Panc1 (cell line): ENCODE measurements around the gene CORO1C. TPM values are rescaled to one million over a fixed set of nuclear protein-coding genes. Genes with fewer than 3 reads are reported as not detected.

Experiments used
- ATAC-seq: fragments of 200-7000 bp; cut with Tn5 transposase; 2 replicates; pipeline ENCODE4 v1.9.1; 2020; ENCODE audit warnings: mild to moderate bottlenecking, moderate library complexity
- BruUV-seq: library from RNA; stranded (reverse); fragments of 400-500 nt; replicated peaks from 2 replicates; lab custom pipeline; 2021; lab: Mats Ljungman, UMichigan
- CTCF ChIA-PET: fragments of 300-600 bp; sonication (Branson Sonifier 250); formaldehyde crosslinking; loops from one replicate; lab custom pipeline; 2022; ENCODE audit warnings: antibody characterized with exemption; lab: Charles Lee
- POLR2A ChIA-PET: fragments of 300-600 bp; sonication (Branson Sonifier 250); formaldehyde crosslinking; loops from one replicate; lab custom pipeline; 2022; ENCODE audit warnings: antibody characterized with exemption; lab: Charles Lee
- DNase-seq: peaks from one replicate; pipeline ENCODE4 v3.0.0-alpha.2; 2010; ENCODE audit warnings: low read depth, low spot score
- H3K27ac ChIP-seq: 2 replicates; pipeline ENCODE4 v1.5.1; 2011; ENCODE audit warnings: mild to moderate bottlenecking, low read length, inconsistent platforms
- H3K27me3 ChIP-seq: fragments of 200-500 bp; sonication (Bioruptor generic); 2 replicates; pipeline ENCODE4 v1.6.0; 2014; ENCODE audit warnings: low read length, inconsistent platforms; ENCODE audit not compliant: control insufficient read depth, insufficient read depth
- H3K36me3 ChIP-seq: fragments of 200-500 bp; sonication (Bioruptor generic); 2 replicates; pipeline ENCODE4 v1.5.1; 2014; ENCODE audit warnings: inconsistent platforms, mild to moderate bottlenecking, low read length, moderate library complexity; ENCODE audit not compliant: control insufficient read depth, insufficient read depth
- H3K4me1 ChIP-seq: 2 replicates; pipeline ENCODE4 v1.5.1; 2011; ENCODE audit warnings: inconsistent platforms, mild to moderate bottlenecking, low read length, moderate library complexity; ENCODE audit not compliant: control insufficient read depth, insufficient read depth
- H3K4me3 ChIP-seq, 2 experiments: 2 replicates each; pipeline ENCODE4 v1.5.1; 2011 to 2012; ENCODE audit warnings: low read depth in 2 of 2, low read length in 2 of 2, mild to moderate bottlenecking in 2 of 2, inconsistent platforms in 1 of 2, moderate library complexity in 1 of 2
- H3K9me3 ChIP-seq: fragments of 200-500 bp; sonication (Bioruptor generic); 2 replicates; pipeline ENCODE4 v1.5.1; 2014; ENCODE audit warnings: low read depth, mild to moderate bottlenecking, inconsistent platforms, low read length, moderate library complexity; ENCODE audit not compliant: control insufficient read depth, insufficient read depth
- POLR2AphosphoS5 ChIP-seq: IDR thresholded peaks from 2 replicates; pipeline ENCODE4 v1.6.1; 2012; ENCODE audit warnings: mild to moderate bottlenecking, low read depth, low read length, moderate library complexity
- REST ChIP-seq, 2 experiments: IDR thresholded peaks; 2 replicates each; pipeline ENCODE4 v1.6.1; 2011 to 2012; ENCODE audit warnings: low read depth in 2 of 2, control low read depth in 1 of 2, low read length in 1 of 2, mild to moderate bottlenecking in 1 of 2, moderate library complexity in 1 of 2; ENCODE audit not compliant: insufficient read depth in 1 of 2
- SIN3A ChIP-seq: IDR thresholded peaks from 2 replicates; pipeline ENCODE4 v1.6.1; 2012; ENCODE audit warnings: low read depth, mild to moderate bottlenecking, low read length, moderate library complexity, borderline replicate concordance; ENCODE audit not compliant: insufficient read depth
- TCF7L2 ChIP-seq: IDR thresholded peaks from 2 replicates; pipeline ENCODE4 v1.6.1; 2011; ENCODE audit warnings: mild to moderate bottlenecking, low read depth, low read length, inconsistent platforms
- in situ Hi-C: cut with HindIII; loops from 2 replicates; pipeline ENCODE4 v1.10.0; 2016; ENCODE audit warnings: low sequenced_read_pairs, low pct_unique_long_range_greater_than_20kb
- intact Hi-C: fragments of 100-400 bp; cut with micrococcal nuclease; formaldehyde crosslinking; loops from one replicate; pipeline ENCODE4 v1.10.0; 2022; ENCODE audit not compliant: unreplicated experiment
- total RNA-seq: library from RNA; stranded (reverse); gene quantifications from one replicate; pipeline ENCODE4 v1.2.1, GENCODE V29; 2021; ENCODE audit not compliant: unreplicated experiment
- TF ChIP-seq, protein P1 (sequence below): fragments of 450-650 bp; IDR thresholded peaks from 2 replicates; pipeline ENCODE4 v1.5.1; 2017; ENCODE audit warnings: mild to moderate bottlenecking

Gene CORO1C
- total RNA-seq, 1 experiment from 2014 or later: 165 TPM

- TF ChIP-seq POLR2AphosphoS5 (no peak), TCF7L2 (no peak), REST (IDR thresholded peaks at IDR 0.05; ENCODE audit: insufficient read depth in 1 of 2, low read depth in 2 of 2, low read length in 1 of 2) (no peak), SIN3A (no peak)
- TF ChIP-seq, protein P1, sequence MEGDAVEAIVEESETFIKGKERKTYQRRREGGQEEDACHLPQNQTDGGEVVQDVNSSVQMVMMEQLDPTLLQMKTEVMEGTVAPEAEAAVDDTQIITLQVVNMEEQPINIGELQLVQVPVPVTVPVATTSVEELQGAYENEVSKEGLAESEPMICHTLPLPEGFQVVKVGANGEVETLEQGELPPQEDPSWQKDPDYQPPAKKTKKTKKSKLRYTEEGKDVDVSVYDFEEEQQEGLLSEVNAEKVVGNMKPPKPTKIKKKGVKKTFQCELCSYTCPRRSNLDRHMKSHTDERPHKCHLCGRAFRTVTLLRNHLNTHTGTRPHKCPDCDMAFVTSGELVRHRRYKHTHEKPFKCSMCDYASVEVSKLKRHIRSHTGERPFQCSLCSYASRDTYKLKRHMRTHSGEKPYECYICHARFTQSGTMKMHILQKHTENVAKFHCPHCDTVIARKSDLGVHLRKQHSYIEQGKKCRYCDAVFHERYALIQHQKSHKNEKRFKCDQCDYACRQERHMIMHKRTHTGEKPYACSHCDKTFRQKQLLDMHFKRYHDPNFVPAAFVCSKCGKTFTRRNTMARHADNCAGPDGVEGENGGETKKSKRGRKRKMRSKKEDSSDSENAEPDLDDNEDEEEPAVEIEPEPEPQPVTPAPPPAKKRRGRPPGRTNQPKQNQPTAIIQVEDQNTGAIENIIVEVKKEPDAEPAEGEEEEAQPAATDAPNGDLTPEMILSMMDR: no peak
- Histone ChIP-seq H3K27ac (no peak overlapping the region), H3K9me3 (no peaks in the 10 kb centered on the region), H3K4me1 (no peaks in the 10 kb centered on the region), H3K4me3 (no peak overlapping the region), H3K27me3 (no peaks in the 10 kb centered on the region), H3K36me3 (no peaks in the 10 kb centered on the region)
- BruUV-seq: no TSS peak
- ChIA-PET POLR2A (no interaction called here), CTCF (interaction anchor here (0.6 kb wide), 1 partner anchor 148 kb away, joined by 3 read pairs; no protein-coding TSS in a partner anchor)
- DNase-seq: no peak
- in situ Hi-C loops: no loop called here
- intact Hi-C loops: no loop called here
- ATAC-seq: no peak
Measured at GRCh38 chr12:108604208-108604941, 126.9 kb downstream of the CORO1C start.

- H3K27ac ChIP-seq: no peak overlapping the region
- H3K36me3 ChIP-seq: no peaks in the 10 kb centered on the region
- no peaks in the 10 kb centered on the region for H3K4me1 ChIP-seq
- TF ChIP-seq TCF7L2 (no peak), REST (IDR thresholded peaks at IDR 0.05; ENCODE audit: insufficient read depth in 1 of 2, low read depth in 2 of 2, low read length in 1 of 2) (no peak), POLR2AphosphoS5 (no peak), SIN3A (no peak)
- TF ChIP-seq, protein P1: no peak
- CTCF ChIA-PET: interaction anchor here (0.6 kb wide), 1 partner anchor 147 kb away, joined by 3 read pairs; no protein-coding TSS in a partner anchor
- BruUV-seq: no TSS peak
- H3K9me3 ChIP-seq: no peaks in the 10 kb centered on the region
- H3K27me3 ChIP-seq: no peaks in the 10 kb centered on the region
- ATAC-seq (no peak), DNase-seq (no peak)
- intact Hi-C loops (no loop called here), in situ Hi-C loops (no loop called here)
- no peak overlapping the region for H3K4me3 ChIP-seq
- POLR2A ChIA-PET: no interaction called here
Measured at GRCh38 chr12:108603743-108604142, 127.6 kb downstream of the CORO1C start.
